ENCODE results near the gene ACTL8. TPM values are rescaled to one million over a fixed set of nuclear protein-coding genes. Genes with fewer than 3 reads are reported as not detected.

Gene ACTL8
- total RNA-seq, 1 experiment from 2014 or later: 0.69 TPM

DNA sequence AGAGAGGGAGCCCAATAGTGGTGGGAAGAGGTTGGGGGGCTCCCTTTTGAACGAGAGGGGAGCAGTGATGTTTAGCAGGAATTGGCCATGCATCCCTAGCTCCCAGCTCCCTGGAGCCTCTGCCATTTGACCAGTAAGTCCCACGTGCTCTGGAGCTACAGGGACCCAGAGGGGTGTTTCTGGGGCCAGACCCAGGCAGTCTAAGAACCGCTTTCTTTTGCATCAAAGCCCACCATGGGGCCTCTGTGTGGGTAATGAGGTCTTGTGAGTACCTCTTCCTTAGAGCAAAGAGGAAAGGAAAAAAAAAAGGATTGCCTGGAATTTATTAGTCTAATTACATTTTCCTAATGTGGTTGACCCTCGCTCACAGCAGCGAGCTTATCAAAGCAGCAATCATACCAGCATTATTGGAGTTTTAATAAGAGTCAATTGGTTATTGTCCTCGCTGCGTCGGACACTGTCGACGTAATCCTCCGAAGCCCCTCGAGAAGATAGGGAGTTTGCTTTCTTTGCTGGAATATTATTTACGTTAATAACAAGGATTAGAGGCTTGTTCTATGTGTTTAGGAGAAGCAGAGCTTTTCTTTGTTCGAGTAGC lies 17.6 kb downstream of the ACTL8 start:
- Histone ChIP-seq H3K27ac (ENCODE audit: low read depth, low read length) (no peak overlapping the region), H3K9me3 (ENCODE audit: control insufficient read depth in 1 of 2, insufficient read depth in 1 of 2, low read depth in 1 of 2, low read length in 2 of 2) (no peaks in the 10 kb centered on the region), H3K4me1 (ENCODE audit: control insufficient read depth in 1 of 2, insufficient read depth in 2 of 2, low read length in 2 of 2) (peaks cover 9 to 14% of the 10 kb centered on the region in 2 experiments), H3K9ac (ENCODE audit: low read length) (no peak overlapping the region), H3K79me2 (ENCODE audit: insufficient read depth, low read length) (no peaks in the 10 kb centered on the region), H3K27me3 (ENCODE audit: insufficient read depth, low read length) (no peaks in the 10 kb centered on the region; the same call in 1 of the 2 replicates), H3K9me2 (ENCODE audit: insufficient read depth) (no peaks in the 10 kb centered on the region), H3K4me2 (ENCODE audit: low read length) (no peak overlapping the region), H3K36me3 (ENCODE audit: control insufficient read depth in 1 of 2, insufficient read depth in 2 of 2, low read length in 2 of 2) (no peaks in the 10 kb centered on the region), H3K4me3 (replicated peaks in 1 of 2; ENCODE audit: low read depth in 1 of 2, low read length in 2 of 2) (no peak overlapping the region), H4K20me1 (ENCODE audit: insufficient read depth) (no peaks in the 10 kb centered on the region), H2AFZ (ENCODE audit: low read depth, low read length, poor library complexity, severe bottlenecking) (no peak overlapping the region)
- ChIA-PET CTCF (no interaction called here), RAD21 (ENCODE audit: low non-redundant PET in 1 of 2, low total read pairs in 2 of 2, uncharacterized antibody in 2 of 2, unreplicated experiment in 2 of 2) (no interaction called here), POLR2A (no interaction called here)
- TF ChIP-seq FOSL1 (IDR thresholded peaks at IDR 0.05; ENCODE audit: low read depth): no peak
- no peak for TF ChIP-seq SIN3A (IDR thresholded peaks at IDR 0.05; ENCODE audit: low read depth)
- TF ChIP-seq, protein P1, sequence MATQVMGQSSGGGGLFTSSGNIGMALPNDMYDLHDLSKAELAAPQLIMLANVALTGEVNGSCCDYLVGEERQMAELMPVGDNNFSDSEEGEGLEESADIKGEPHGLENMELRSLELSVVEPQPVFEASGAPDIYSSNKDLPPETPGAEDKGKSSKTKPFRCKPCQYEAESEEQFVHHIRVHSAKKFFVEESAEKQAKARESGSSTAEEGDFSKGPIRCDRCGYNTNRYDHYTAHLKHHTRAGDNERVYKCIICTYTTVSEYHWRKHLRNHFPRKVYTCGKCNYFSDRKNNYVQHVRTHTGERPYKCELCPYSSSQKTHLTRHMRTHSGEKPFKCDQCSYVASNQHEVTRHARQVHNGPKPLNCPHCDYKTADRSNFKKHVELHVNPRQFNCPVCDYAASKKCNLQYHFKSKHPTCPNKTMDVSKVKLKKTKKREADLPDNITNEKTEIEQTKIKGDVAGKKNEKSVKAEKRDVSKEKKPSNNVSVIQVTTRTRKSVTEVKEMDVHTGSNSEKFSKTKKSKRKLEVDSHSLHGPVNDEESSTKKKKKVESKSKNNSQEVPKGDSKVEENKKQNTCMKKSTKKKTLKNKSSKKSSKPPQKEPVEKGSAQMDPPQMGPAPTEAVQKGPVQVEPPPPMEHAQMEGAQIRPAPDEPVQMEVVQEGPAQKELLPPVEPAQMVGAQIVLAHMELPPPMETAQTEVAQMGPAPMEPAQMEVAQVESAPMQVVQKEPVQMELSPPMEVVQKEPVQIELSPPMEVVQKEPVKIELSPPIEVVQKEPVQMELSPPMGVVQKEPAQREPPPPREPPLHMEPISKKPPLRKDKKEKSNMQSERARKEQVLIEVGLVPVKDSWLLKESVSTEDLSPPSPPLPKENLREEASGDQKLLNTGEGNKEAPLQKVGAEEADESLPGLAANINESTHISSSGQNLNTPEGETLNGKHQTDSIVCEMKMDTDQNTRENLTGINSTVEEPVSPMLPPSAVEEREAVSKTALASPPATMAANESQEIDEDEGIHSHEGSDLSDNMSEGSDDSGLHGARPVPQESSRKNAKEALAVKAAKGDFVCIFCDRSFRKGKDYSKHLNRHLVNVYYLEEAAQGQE (IDR thresholded peaks at IDR 0.05; ENCODE audit: low read depth): no peak
- TF ChIP-seq, protein P2, sequence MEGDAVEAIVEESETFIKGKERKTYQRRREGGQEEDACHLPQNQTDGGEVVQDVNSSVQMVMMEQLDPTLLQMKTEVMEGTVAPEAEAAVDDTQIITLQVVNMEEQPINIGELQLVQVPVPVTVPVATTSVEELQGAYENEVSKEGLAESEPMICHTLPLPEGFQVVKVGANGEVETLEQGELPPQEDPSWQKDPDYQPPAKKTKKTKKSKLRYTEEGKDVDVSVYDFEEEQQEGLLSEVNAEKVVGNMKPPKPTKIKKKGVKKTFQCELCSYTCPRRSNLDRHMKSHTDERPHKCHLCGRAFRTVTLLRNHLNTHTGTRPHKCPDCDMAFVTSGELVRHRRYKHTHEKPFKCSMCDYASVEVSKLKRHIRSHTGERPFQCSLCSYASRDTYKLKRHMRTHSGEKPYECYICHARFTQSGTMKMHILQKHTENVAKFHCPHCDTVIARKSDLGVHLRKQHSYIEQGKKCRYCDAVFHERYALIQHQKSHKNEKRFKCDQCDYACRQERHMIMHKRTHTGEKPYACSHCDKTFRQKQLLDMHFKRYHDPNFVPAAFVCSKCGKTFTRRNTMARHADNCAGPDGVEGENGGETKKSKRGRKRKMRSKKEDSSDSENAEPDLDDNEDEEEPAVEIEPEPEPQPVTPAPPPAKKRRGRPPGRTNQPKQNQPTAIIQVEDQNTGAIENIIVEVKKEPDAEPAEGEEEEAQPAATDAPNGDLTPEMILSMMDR (IDR thresholded peaks at IDR 0.05 in 2 of 3, conservative IDR thresholded peaks at IDR 0.05 in 1 of 3; ENCODE audit: borderline replicate concordance in 1 of 3, insufficient read depth in 1 of 3, low read depth in 2 of 3, low read length in 2 of 3): no peak
- TF ChIP-seq POLR2A (IDR thresholded peaks at IDR 0.05; ENCODE audit: borderline replicate concordance, extremely low read depth, insufficient read depth, insufficient read length): no peak
- TF ChIP-seq, protein P3, sequence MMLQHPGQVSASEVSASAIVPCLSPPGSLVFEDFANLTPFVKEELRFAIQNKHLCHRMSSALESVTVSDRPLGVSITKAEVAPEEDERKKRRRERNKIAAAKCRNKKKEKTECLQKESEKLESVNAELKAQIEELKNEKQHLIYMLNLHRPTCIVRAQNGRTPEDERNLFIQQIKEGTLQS (IDR thresholded peaks at IDR 0.05): no peak
- no peak for TF ChIP-seq YY1 (IDR thresholded peaks at IDR 0.05; ENCODE audit: extremely low read depth, insufficient replicate concordance, low read depth, low read length)
- no peak for TF ChIP-seq POLR2AphosphoS5 (IDR thresholded peaks at IDR 0.05; ENCODE audit: low read depth, low read length)
- no peak for TF ChIP-seq EZH2 (IDR thresholded peaks at IDR 0.05)
- TF ChIP-seq RAD21 (IDR thresholded peaks at IDR 0.05; ENCODE audit: low read depth): no peak
- TF ChIP-seq, protein P4, sequence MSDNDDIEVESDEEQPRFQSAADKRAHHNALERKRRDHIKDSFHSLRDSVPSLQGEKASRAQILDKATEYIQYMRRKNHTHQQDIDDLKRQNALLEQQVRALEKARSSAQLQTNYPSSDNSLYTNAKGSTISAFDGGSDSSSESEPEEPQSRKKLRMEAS (IDR thresholded peaks at IDR 0.05): no peak
- TF ChIP-seq SRF (IDR thresholded peaks at IDR 0.05; ENCODE audit: low read depth): no peak
- TF ChIP-seq SP1 (IDR thresholded peaks at IDR 0.05; ENCODE audit: low read depth): no peak
- TF ChIP-seq EZH2phosphoT487 (IDR thresholded peaks at IDR 0.05; ENCODE audit: borderline replicate concordance): no peak
- TF ChIP-seq ZFX (IDR thresholded peaks at IDR 0.05): no peak
- no peak for TF ChIP-seq EGR1 (IDR thresholded peaks at IDR 0.05; ENCODE audit: low read depth)
- TF ChIP-seq, protein P5, sequence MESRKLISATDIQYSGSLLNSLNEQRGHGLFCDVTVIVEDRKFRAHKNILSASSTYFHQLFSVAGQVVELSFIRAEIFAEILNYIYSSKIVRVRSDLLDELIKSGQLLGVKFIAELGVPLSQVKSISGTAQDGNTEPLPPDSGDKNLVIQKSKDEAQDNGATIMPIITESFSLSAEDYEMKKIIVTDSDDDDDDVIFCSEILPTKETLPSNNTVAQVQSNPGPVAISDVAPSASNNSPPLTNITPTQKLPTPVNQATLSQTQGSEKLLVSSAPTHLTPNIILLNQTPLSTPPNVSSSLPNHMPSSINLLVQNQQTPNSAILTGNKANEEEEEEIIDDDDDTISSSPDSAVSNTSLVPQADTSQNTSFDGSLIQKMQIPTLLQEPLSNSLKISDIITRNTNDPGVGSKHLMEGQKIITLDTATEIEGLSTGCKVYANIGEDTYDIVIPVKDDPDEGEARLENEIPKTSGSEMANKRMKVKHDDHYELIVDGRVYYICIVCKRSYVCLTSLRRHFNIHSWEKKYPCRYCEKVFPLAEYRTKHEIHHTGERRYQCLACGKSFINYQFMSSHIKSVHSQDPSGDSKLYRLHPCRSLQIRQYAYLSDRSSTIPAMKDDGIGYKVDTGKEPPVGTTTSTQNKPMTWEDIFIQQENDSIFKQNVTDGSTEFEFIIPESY (IDR thresholded peaks at IDR 0.05; ENCODE audit: extremely low read depth, insufficient replicate concordance, low read length): no peak
- no peak for TF ChIP-seq TCF7L2 (IDR thresholded peaks at IDR 0.05; ENCODE audit: borderline replicate concordance, extremely low read depth, insufficient read depth, insufficient read length)
- BruUV-seq (replicated peaks): no TSS peak
- intact Hi-C loops (cut with micrococcal nuclease): no loop called here
- DNase-seq (ENCODE audit: low read depth, low spot score) (no peak), ATAC-seq (no peak)
